Activated CD8-positive, alpha-beta T cell treated with anti-CD3 and anti-CD28 coated beads, Interleukin-2, amount 10 ng/mL, durations not matched to agents 7 days and 5 days (primary cell): ENCODE results near the gene ITGA7. TPM values are rescaled to one million over a fixed set of nuclear protein-coding genes. Genes with fewer than 3 reads are reported as not detected.
A peak's percentile ranks its signal among the peaks of the same experiment; 100 is the strongest.

Source experiments
- ATAC-seq: fragments of 150-1000 bp; cut with Tn5 transposase; one replicate; pipeline ENCODE4 v1.10.0; 2021; ENCODE audit warnings: moderate library complexity
- CTCF ChIA-PET: fragments of 350-600 bp; sonication (Branson Sonifier 250); formaldehyde crosslinking; loops from one replicate; lab custom pipeline; 2021; ENCODE audit warnings: antibody characterized with exemption; lab: Charles Lee
- POLR2A ChIA-PET: fragments of 350-600 bp; sonication (Branson Sonifier 250); formaldehyde crosslinking; loops from one replicate; lab custom pipeline; 2021; ENCODE audit warnings: antibody characterized with exemption; lab: Charles Lee
- DNase-seq: peaks from one replicate; pipeline ENCODE4 v3.0.0-alpha.2; 2020
- H3K27ac Mint-ChIP-seq: one replicate; pipeline ENCODE4 v1.8.0; 2021; ENCODE audit warnings: mild to moderate bottlenecking, mixed read lengths
- H3K27me3 Mint-ChIP-seq: one replicate; pipeline ENCODE4 v1.8.0; 2021; ENCODE audit warnings: low read depth, mixed read lengths
- H3K36me3 Mint-ChIP-seq: one replicate; pipeline ENCODE4 v1.8.0; 2021; ENCODE audit warnings: low read depth, mixed read lengths
- H3K4me1 Mint-ChIP-seq: one replicate; pipeline ENCODE4 v1.8.0; 2021; ENCODE audit warnings: low read depth, mixed read lengths
- H3K4me3 Mint-ChIP-seq: one replicate; pipeline ENCODE4 v1.8.0; 2021; ENCODE audit warnings: mild to moderate bottlenecking, mixed read lengths
- H3K9me3 Mint-ChIP-seq: one replicate; pipeline ENCODE4 v1.8.0; 2022; ENCODE audit warnings: mixed read lengths; ENCODE audit not compliant: insufficient read depth
- total RNA-seq, 2 experiments: library from RNA; stranded (reverse); gene quantifications; one replicate each; pipeline ENCODE4 v1.2.3, GENCODE V29; 2021

Gene ITGA7
- total RNA-seq, 2 experiments from 2014 or later, result 2.0 to 4.2 TPM

DNA sequence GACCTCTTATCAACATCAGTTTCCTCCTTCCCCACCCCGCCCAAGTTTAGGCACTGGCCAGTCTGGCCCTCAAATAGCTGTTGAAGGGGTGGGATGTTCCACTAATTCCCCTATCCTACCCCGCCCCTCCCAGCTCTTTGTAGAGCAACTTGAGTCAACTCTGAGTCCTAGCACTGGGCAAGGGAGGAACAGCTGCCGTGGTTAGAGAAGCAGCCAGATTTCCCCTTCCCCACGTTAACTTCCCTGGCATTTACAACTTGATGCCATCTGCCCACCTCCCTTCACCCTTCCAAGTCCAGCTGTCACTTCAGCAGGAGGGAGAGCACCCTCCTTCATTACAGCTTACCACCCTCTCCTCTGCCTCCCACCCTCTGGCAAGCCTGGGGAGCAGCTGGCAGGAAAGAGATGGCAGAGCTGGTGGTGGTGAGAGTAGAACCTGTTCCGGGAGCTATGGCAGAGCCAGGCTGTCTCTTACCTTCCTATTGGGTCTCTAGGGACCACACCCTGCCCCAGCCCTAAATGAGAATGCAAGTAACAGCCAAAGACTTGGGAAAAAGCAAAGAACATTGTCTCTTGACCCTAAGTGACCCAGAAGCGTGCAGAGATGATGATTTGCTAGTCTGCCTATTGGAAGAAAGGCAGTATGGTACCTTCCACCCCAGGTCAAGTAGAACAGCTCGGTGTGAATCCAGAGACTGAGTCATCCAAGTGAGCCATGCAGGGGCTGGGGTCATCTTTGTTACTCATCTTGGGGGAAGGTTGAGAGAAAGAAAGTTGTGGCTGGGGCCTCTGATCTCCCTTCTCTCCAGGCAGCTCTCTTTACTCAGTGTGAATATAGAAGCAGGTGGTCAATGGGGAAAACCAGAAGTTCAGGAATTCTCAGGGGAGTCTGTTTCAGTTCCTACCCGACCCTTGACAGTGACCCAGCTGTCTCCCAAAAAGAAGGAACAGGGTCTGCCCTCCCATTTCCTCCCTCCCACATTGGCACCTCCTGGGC lies 9.6 kb upstream of the ITGA7 start:
- CTCF ChIA-PET, result interaction anchor here (0.9 to 6.8 kb wide), 8 partner anchors 8 to 1974 kb away, joined by 3 to 43 read pairs (median 7); partner anchors contain the start of gene CD63
- Mint-ChIP-seq H3K4me3 (peak overlapping the region; percentile 97), H3K4me1 (peaks cover 62% of the 10 kb centered on the region), H3K27me3 (peaks cover 11% of the 10 kb centered on the region), H3K36me3 (peaks cover 19% of the 10 kb centered on the region), H3K9me3 (no peaks in the 10 kb centered on the region), H3K27ac (peak overlapping the region; percentile 96)
- ATAC-seq, result no peak
- DNase-seq, result no peak
- POLR2A ChIA-PET, result interaction anchor here (2.0 to 3.3 kb wide), 2 partner anchors 12 to 21 kb away, joined by 10 to 28 read pairs; partner anchors contain the start of gene CD63

DNA sequence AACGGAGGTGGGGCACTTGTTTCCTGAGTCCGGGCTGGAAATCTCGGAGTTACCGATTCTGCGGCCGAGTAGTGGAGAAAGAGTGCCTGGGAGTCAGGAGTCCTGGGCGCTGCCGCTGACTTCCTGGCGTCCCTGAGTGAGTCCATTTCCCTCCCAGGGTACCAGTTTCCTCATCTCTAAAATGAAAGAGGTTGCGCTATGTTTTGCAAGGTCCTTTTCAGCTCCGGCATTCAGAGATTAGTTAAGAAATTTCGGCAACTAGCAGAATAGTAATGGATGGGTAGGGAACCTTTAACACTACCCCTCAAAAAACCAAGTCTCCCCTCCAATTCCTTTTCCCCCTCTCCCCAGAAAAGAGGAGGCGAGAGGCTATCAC lies 8.9 kb upstream of the ITGA7 start:
- Mint-ChIP-seq H3K27me3 (peaks cover 17% of the 10 kb centered on the region), H3K36me3 (peaks cover 19% of the 10 kb centered on the region), H3K4me3 (peak overlapping the region; percentile 97), H3K4me1 (peaks cover 59% of the 10 kb centered on the region), H3K27ac (peak overlapping the region; percentile 96), H3K9me3 (no peaks in the 10 kb centered on the region)
- POLR2A ChIA-PET, result interaction anchor here (1.2 to 3.3 kb wide), 6 partner anchors 8 to 217 kb away, joined by 3 to 28 read pairs (median 6); partner anchors contain the start of gene CD63
- no peak for DNase-seq
- CTCF ChIA-PET, result interaction anchor here (0.9 to 6.8 kb wide), 9 partner anchors 8 to 1973 kb away, joined by 4 to 43 read pairs (median 6); partner anchors contain the start of gene CD63
- ATAC-seq, result peak; percentile 0

DNA sequence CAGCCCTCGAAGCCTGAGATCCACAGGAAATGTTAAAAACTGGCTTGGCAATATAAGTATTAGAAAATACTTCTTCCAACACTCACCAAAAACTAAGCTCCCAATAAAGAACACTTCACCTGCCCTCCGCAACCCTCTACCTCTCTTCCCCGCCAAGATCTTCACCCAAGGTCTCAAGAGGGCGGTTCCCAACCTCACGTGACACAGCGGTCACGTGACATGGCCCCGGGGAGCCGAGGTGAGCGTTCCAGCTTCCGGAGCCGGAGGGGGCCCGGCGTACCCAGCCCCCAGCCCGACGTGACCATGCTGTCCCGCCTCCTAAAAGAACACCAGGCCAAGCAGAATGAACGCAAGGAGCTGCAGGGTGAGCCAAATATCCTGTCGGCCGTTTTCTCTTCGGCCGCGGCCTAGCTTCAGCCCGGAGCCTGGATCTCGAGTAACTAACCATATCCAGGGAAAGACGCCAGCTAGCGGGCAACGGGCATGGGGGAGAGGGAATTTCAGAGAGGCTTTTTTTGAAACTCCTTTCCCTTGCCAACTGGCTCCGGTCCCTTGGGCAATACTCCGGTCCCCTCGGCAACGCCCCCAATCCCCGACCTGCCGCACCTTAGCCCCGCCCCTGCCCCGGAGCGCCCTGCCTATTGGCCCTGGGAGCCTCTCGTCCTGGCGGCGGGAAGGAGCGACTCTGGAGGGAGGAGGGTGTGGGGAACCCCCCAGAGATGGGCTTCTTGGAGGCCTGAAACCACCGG lies 8.3 kb upstream of the ITGA7 start, which contains the start of gene BLOC1S1:
Gene BLOC1S1, plus strand, starts transcription at position 214 of the 749 bp plus-strand sequence. Its CDS starts 6 bp downstream, at position 220.
- H3K27me3 Mint-ChIP-seq, result peaks cover 17% of the 10 kb centered on the region
- ATAC-seq (peak; percentile 95), DNase-seq (peak; percentile 95)
- peak within 1 kb of the TSS; percentile 97 for H3K4me3 Mint-ChIP-seq
- H3K36me3 Mint-ChIP-seq, result peaks cover 19% of the 10 kb centered on the region
- H3K9me3 Mint-ChIP-seq, result no peaks in the 10 kb centered on the region
- H3K27ac Mint-ChIP-seq, result peak within 1 kb of the TSS; percentile 96
- peaks cover 54% of the 10 kb centered on the region for H3K4me1 Mint-ChIP-seq
- ChIA-PET POLR2A (interaction anchor here (1.2 to 3.3 kb wide), 6 partner anchors 9 to 218 kb away, joined by 3 to 28 read pairs (median 4); partner anchors contain the start of gene CD63), CTCF (interaction anchor here (1.0 to 6.8 kb wide), 10 partner anchors 9 to 1972 kb away, joined by 3 to 43 read pairs (median 6); partner anchors contain the start of gene CD63)

DNA sequence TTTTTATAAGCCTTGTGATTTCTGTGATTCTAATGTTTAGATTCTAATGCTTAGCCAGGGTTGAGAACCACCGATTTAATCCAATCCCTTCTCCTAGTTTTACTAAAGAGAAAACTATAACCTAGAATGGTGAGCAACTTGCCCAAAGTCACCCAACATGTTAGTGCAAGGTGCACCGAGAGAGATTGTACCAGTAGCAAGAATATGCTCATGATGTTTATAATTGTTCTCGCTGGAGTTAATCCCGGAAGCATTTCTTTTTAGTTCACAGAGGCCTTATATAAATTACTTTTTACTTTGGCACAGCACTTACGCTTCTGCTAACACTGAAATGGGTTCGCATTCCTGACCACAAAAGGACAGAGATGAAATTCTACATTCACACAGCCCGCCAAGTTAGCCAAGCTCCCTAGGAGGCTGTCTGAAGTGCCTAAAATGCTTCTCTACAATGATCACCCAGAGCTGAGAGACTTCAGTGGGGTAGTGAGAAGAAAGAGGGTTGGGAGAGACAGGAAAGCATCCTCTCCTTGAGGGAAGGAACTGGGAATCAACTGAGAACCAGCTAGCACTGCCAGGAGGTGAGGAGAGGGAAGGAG lies 7.6 kb upstream of the ITGA7 start:
- H3K4me1 Mint-ChIP-seq, result peaks cover 47% of the 10 kb centered on the region
- CTCF ChIA-PET, result interaction anchor here (1.0 to 6.8 kb wide), 8 partner anchors 9 to 1972 kb away, joined by 3 to 43 read pairs (median 6); partner anchors contain the start of gene CD63
- POLR2A ChIA-PET, result interaction anchor here (1.2 to 3.3 kb wide), 6 partner anchors 8 to 218 kb away, joined by 3 to 28 read pairs (median 4); partner anchors contain the start of gene CD63
- H3K9me3 Mint-ChIP-seq, result no peaks in the 10 kb centered on the region
- peaks cover 22% of the 10 kb centered on the region for H3K27me3 Mint-ChIP-seq
- peak overlapping the region; percentile 97 for H3K4me3 Mint-ChIP-seq
- H3K27ac Mint-ChIP-seq, result peak overlapping the region; percentile 96
- H3K36me3 Mint-ChIP-seq, result peaks cover 19% of the 10 kb centered on the region
- ATAC-seq (no peak), DNase-seq (no peak)

DNA sequence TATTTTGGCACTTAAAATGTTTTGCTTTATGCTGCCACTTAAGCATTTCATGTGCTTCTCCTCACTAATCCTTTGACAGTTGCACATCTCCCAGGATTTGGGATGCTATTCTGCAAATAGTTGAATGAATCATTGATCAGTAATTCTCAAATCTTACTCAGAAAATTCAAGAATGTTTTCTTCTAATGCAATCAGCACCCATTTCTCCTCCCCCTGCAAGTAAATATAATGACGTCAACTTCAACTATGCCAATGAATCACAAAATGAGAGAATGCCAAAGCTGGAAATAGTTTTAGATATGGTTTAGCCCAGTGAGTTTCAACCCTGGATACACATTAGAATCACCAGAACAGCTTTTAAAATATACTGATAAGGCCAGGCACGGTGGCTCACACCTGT lies 6.0 kb upstream of the ITGA7 start:
- CTCF ChIA-PET, result interaction anchor here (0.9 to 1.6 kb wide), 2 partner anchors 11 to 25 kb away, joined by 3 to 5 read pairs; no protein-coding TSS in a partner anchor
- POLR2A ChIA-PET, result no interaction called here
- ATAC-seq, result no peak

DNA sequence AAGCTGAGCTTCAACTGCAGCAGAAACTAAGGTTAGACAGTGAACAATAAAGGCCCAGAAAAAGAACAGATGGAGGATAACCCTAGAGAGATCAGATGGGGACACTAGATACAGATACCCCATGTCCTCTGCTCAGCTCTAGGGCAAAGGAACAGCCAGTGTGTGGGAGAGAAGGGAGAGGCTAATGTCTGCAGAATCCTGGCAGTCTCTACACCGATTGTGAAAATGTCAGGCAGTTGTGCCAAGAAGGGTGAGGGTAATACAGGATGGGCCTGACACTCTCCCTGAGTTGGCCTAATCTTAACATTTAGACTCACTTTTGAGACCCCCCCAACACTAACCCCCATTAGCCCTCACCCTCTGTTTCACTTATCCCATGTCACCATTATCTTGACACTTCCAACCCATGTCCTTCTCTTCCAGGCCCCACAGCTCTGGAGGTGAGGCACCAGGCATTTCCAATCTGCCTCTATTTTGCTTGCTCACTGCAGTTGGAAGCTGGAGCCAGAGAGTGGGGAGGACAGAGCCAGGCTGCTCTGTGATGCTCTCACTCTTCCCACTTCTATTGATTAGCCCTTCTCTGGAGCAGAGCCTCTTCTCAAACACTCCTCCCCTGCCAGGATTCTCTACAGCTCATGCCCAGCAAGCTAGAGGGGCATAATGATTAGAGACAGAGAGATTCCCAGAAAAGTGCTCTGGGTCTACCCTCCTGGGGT lies 5.2 kb upstream of the ITGA7 start:
- Mint-ChIP-seq H3K27ac (no peak overlapping the region), H3K9me3 (no peaks in the 10 kb centered on the region), H3K4me3 (no peak overlapping the region), H3K36me3 (peaks cover 8% of the 10 kb centered on the region), H3K27me3 (peaks cover 41% of the 10 kb centered on the region), H3K4me1 (peaks cover 36% of the 10 kb centered on the region)
- DNase-seq, result no peak
- ChIA-PET CTCF (interaction anchor here (1.1 to 1.6 kb wide), 2 partner anchors 26 to 66 kb away, joined by 3 to 5 read pairs; no protein-coding TSS in a partner anchor), POLR2A (no interaction called here)
- no peak for ATAC-seq

More for the DNA sequence above, 6.0 kb upstream of the ITGA7 start:
- Mint-ChIP-seq H3K4me3 (no peak overlapping the region), H3K4me1 (peaks cover 38% of the 10 kb centered on the region), H3K27ac (no peak overlapping the region), H3K9me3 (no peaks in the 10 kb centered on the region), H3K27me3 (peaks cover 35% of the 10 kb centered on the region), H3K36me3 (peaks cover 14% of the 10 kb centered on the region)
- no peak for DNase-seq

DNA sequence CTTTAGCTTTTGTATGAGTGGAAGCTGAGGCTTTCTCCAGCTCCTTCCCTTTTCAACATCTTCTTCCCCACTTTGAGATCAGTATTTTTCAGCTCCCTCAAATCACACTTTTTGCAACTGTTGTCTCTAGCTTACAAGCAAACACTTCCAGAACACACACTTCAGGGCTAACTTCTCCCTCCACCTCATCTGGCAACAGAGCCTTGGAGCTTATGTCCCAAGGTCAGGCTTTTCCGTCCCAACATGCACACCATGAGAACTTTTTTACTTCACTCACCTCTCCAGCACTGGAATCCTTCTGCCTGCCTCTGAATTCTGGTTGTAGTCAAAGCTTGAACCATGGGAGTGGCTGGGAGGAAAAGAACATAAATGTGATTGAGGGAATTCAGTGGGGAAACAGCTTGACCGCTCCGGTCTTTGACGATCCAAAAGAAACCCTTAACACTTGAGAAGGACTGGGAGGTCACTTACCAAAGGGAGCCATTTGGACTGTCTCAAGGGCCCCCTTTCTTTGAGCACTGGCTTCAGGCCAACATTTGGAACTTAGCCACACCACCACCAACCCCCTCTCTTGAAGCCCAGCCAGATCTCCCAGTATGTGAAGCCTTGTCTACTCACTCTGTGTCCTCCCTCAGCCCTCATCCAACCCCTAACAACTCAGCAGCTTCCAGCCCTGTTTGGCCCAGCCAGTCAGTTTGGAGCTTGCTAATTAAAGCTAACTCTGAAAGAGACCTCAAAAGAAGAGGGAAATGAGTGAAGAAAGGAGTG lies 4.3 kb upstream of the ITGA7 start:
- H3K27ac Mint-ChIP-seq, result no peak overlapping the region
- DNase-seq (no peak), ATAC-seq (no peak)
- H3K4me1 Mint-ChIP-seq, result peaks cover 33% of the 10 kb centered on the region
- ChIA-PET POLR2A (no interaction called here), CTCF (interaction anchor here (1.1 to 1.8 kb wide), 3 partner anchors 27 to 65 kb away, joined by 3 to 5 read pairs (median 3); no protein-coding TSS in a partner anchor)
- no peaks in the 10 kb centered on the region for H3K9me3 Mint-ChIP-seq
- H3K36me3 Mint-ChIP-seq, result peaks cover 3% of the 10 kb centered on the region
- peaks cover 46% of the 10 kb centered on the region for H3K27me3 Mint-ChIP-seq
- H3K4me3 Mint-ChIP-seq, result no peak overlapping the region

DNA sequence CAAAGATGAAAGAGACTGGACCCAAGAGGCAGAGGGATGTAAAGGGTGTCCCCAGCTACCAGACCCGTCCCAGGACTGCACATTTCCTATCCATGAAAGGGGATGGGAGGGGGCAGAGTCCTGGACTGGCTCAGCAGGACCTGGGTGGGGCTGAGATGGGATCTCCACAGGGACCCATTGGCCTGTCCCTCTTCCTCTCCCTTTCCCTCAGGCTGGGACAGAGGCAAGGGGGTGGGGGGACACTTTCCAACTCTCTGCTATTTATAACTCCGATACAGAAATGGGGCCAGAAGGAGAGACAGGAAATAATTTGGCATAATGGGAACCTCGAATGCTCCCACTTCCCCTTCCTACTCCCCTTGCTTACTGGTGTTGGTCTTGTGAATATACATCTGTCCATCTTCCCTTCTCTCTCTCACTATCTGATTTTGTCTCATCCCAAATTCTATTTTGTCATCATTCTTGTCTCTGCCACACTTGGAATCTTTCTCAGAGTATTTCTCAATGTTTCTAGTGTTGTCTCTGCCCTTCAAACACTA lies 1.1 kb upstream of the ITGA7 start:
- Mint-ChIP-seq H3K36me3 (no peaks in the 10 kb centered on the region), H3K9me3 (no peaks in the 10 kb centered on the region), H3K27me3 (peaks cover 54% of the 10 kb centered on the region), H3K4me1 (peaks cover 20% of the 10 kb centered on the region), H3K27ac (no peak overlapping the region), H3K4me3 (peak overlapping the region; percentile 76)
- DNase-seq, result no peak
- ChIA-PET CTCF (no interaction called here), POLR2A (no interaction called here)
- ATAC-seq, result no peak

DNA sequence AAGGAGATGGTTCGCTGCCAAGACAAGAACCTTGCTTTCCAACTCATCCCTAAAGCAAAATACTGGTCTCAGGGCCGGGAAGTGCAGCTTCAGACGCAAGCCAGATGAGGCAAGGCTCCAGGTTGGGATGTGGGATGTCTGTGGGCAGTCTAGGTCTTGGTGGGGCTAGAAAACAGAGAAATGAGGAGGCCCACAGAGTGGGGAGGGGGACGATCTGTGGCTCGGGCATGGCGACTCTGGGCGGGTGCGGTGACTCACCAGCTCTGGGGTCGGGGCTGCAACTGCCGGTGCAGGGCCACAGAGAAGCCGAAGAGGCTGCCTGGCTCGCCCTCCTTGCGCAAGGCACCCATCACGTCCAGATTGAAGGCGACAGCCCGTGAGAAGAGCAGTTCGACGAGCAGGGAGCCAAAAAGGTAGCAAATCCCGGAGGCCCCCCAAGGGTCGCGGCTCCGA lies 459 bp downstream of the ITGA7 start:
- Mint-ChIP-seq H3K27me3 (peaks cover 45% of the 10 kb centered on the region), H3K4me3 (peak overlapping the region; percentile 76), H3K9me3 (no peaks in the 10 kb centered on the region), H3K4me1 (peaks cover 20% of the 10 kb centered on the region), H3K36me3 (no peaks in the 10 kb centered on the region), H3K27ac (no peak overlapping the region)
- ATAC-seq (peak; percentile 5), DNase-seq (no peak)
- ChIA-PET CTCF (no interaction called here), POLR2A (interaction anchor here (0.8 kb wide), 1 partner anchor 9 kb away, joined by 5 read pairs; the partner anchor contains the start of gene BLOC1S1)
